Neuronal stem cell (in vitro differentiated cells): ENCODE results near the gene SENP7.

ENCODE experiments used
- DNase-seq: peaks from one replicate; pipeline ENCODE4 v3.0.0-alpha.2; 2013; ENCODE audit warnings: low spot score
- H2AFZ ChIP-seq: one replicate; pipeline ENCODE4 v1.6.1; 2013; ENCODE audit warnings: mild to moderate bottlenecking, low read length, inconsistent platforms
- H2AK5ac ChIP-seq: 2 replicates; pipeline ENCODE4 v1.6.1; 2013; ENCODE audit warnings: low read depth, mild to moderate bottlenecking, inconsistent platforms, low read length, moderate library complexity, mixed read lengths
- H2BK120ac ChIP-seq: 2 replicates; pipeline ENCODE4 v1.6.1; 2013; ENCODE audit warnings: low read depth, mild to moderate bottlenecking, inconsistent platforms, low read length, moderate library complexity, mixed read lengths
- H2BK12ac ChIP-seq: one replicate; pipeline ENCODE4 v1.6.1; 2013; ENCODE audit warnings: low read length, inconsistent platforms
- H2BK15ac ChIP-seq: 2 replicates; pipeline ENCODE4 v1.6.1; 2013; ENCODE audit warnings: mild to moderate bottlenecking, low read length, inconsistent platforms, mixed read lengths
- H2BK5ac ChIP-seq: one replicate; pipeline ENCODE4 v1.6.1; 2013; ENCODE audit warnings: inconsistent platforms, mild to moderate bottlenecking, low read length, moderate library complexity
- H3K14ac ChIP-seq: one replicate; pipeline ENCODE4 v1.6.1; 2013; ENCODE audit warnings: low read length, inconsistent platforms
- H3K18ac ChIP-seq: 2 replicates; pipeline ENCODE4 v1.6.1; 2013; ENCODE audit warnings: low read length, inconsistent platforms
- H3K23ac ChIP-seq: 2 replicates; pipeline ENCODE4 v1.6.1; 2013; ENCODE audit warnings: low read depth, mild to moderate bottlenecking, mixed read lengths, low read length, inconsistent platforms; ENCODE audit not compliant: poor library complexity
- H3K27ac ChIP-seq: replicated peaks from 3 replicates; pipeline ENCODE4 v1.5.1; 2013; ENCODE audit warnings: low read length, inconsistent platforms
- H3K27me3 ChIP-seq, 3 experiments: 2 replicates each; pipeline ENCODE4 v1.6.1; 2013; ENCODE audit warnings: low read length in 3 of 3, mild to moderate bottlenecking in 2 of 3, inconsistent platforms in 1 of 3, low read depth in 1 of 3, mixed read lengths in 1 of 3, moderate library complexity in 1 of 3; ENCODE audit not compliant: control insufficient read depth in 3 of 3, insufficient read depth in 3 of 3
- H3K36me3 ChIP-seq, 2 donors: replicated peaks in 1 of 2; 2 replicates each; pipeline ENCODE4 v1.6.1; 2013; ENCODE audit warnings: low read length in 2 of 2; ENCODE audit not compliant: control insufficient read depth in 2 of 2, insufficient read depth in 2 of 2
- H3K4ac ChIP-seq: 2 replicates; pipeline ENCODE4 v1.6.1; 2013; ENCODE audit warnings: inconsistent platforms, mild to moderate bottlenecking, low read length, moderate library complexity
- H3K4me1 ChIP-seq, 2 donors: 1 replicate in 1 of 2; 2 replicates in 1 of 2; pipeline ENCODE4 v1.6.1; 2013; ENCODE audit warnings: low read length in 2 of 2, low read depth in 1 of 2; ENCODE audit not compliant: control insufficient read depth in 2 of 2, insufficient read depth in 1 of 2
- H3K4me2 ChIP-seq: one replicate; pipeline ENCODE4 v1.6.1; 2013; ENCODE audit warnings: mild to moderate bottlenecking, low read length, inconsistent platforms; ENCODE audit not compliant: insufficient read depth, poor library complexity, severe bottlenecking
- H3K4me3 ChIP-seq, 2 donors: 2 replicates each; pipeline ENCODE4 v1.5.1; 2013; ENCODE audit warnings: low read length in 2 of 2, mild to moderate bottlenecking in 2 of 2, inconsistent platforms in 1 of 2, moderate library complexity in 1 of 2
- H3K79me1 ChIP-seq: one replicate; pipeline ENCODE4 v1.6.1; 2013; ENCODE audit warnings: low read depth, mild to moderate bottlenecking, inconsistent platforms, low read length, moderate library complexity
- H3K9ac ChIP-seq: one replicate; pipeline ENCODE4 v1.6.1; 2013; ENCODE audit warnings: mild to moderate bottlenecking, low read depth, low read length, inconsistent platforms; ENCODE audit not compliant: poor library complexity
- H3K9me3 ChIP-seq, 2 donors: replicated peaks in 1 of 2; 2 replicates each; pipeline versions ENCODE3 to v1.6.1; 2013; ENCODE audit warnings: low read length in 2 of 2, mild to moderate bottlenecking in 2 of 2, inconsistent platforms in 1 of 2, low read depth in 1 of 2, mixed read lengths in 1 of 2, moderate library complexity in 1 of 2; ENCODE audit not compliant: control insufficient read depth in 2 of 2, insufficient read depth in 1 of 2
- H4K8ac ChIP-seq: one replicate; pipeline ENCODE4 v1.6.1; 2013; ENCODE audit warnings: low read depth, mild to moderate bottlenecking, inconsistent platforms, low read length, moderate library complexity
- H4K91ac ChIP-seq: one replicate; pipeline ENCODE4 v1.6.1; 2013; ENCODE audit warnings: low read length, low read depth, mild to moderate bottlenecking, inconsistent platforms; ENCODE audit not compliant: poor library complexity
- WGBS, 2 donors: extraction: QIAGEN DNeasy Blood & Tissue Kit; methylation state at CpG; one replicate each; pipeline ENCODE4 v1.1.7; 2013; ENCODE audit warnings: missing lambda C conversion rate in 2 of 2, mixed read lengths in 1 of 2; ENCODE audit not compliant: insufficient read length in 2 of 2, insufficient replicate concordance in 1 of 2; ENCODE audit errors: extremely low coverage in 2 of 2; 5-methylcytosine and 5-hydroxymethylcytosine counted together

Gene SENP7

GRCh38 chr3:101377796-101378195 is 135.2 kb downstream of the SENP7 start:
- no peak overlapping the region for H3K4me2 ChIP-seq
- no peak overlapping the region for H2BK120ac ChIP-seq
- no peak overlapping the region for H4K8ac ChIP-seq
- no peak overlapping the region for H3K9ac ChIP-seq
- no peak overlapping the region for H4K91ac ChIP-seq
- peaks cover 0 to 7% of the 10 kb centered on the region in 2 donors for H3K9me3 ChIP-seq
- H3K27ac ChIP-seq, result no peak overlapping the region
- H3K18ac ChIP-seq, result no peak overlapping the region
- no peaks in the 10 kb centered on the region for H3K36me3 ChIP-seq
- no peak overlapping the region for H3K4ac ChIP-seq
- no peak overlapping the region for H3K23ac ChIP-seq
- H2AK5ac ChIP-seq, result no peak overlapping the region
- no peaks in the 10 kb centered on the region for H3K27me3 ChIP-seq
- no peaks in the 10 kb centered on the region for H3K4me1 ChIP-seq
- H2BK15ac ChIP-seq, result no peak overlapping the region
- H3K14ac ChIP-seq, result no peak overlapping the region
- WGBS, 2 donors, result no CpG with 5 or more reads among the region's 3 CpGs
- H3K79me1 ChIP-seq, result no peaks in the 10 kb centered on the region
- no peak for DNase-seq
- no peak overlapping the region for H2BK5ac ChIP-seq
- no peak overlapping the region for H3K4me3 ChIP-seq
- H2BK12ac ChIP-seq, result no peak overlapping the region
- no peak overlapping the region for H2AFZ ChIP-seq

GRCh38 chr3:101377209-101377608 is 135.8 kb downstream of the SENP7 start:
- H3K4me1 ChIP-seq, result no peaks in the 10 kb centered on the region
- H3K18ac ChIP-seq, result no peak overlapping the region
- H2AK5ac ChIP-seq, result no peak overlapping the region
- H4K8ac ChIP-seq, result no peak overlapping the region
- H3K9ac ChIP-seq, result no peak overlapping the region
- no peaks in the 10 kb centered on the region for H3K79me1 ChIP-seq
- no peak for DNase-seq
- no CpG with 5 or more reads among the region's 4 CpGs for WGBS, 2 donors
- no peak overlapping the region for H2AFZ ChIP-seq
- peaks cover 0 to 7% of the 10 kb centered on the region in 2 donors for H3K9me3 ChIP-seq
- no peak overlapping the region for H3K14ac ChIP-seq
- no peak overlapping the region for H3K27ac ChIP-seq
- no peak overlapping the region for H3K23ac ChIP-seq
- H3K4me2 ChIP-seq, result no peak overlapping the region
- H2BK12ac ChIP-seq, result no peak overlapping the region
- no peak overlapping the region for H3K4me3 ChIP-seq
- H4K91ac ChIP-seq, result no peak overlapping the region
- H3K36me3 ChIP-seq, result no peaks in the 10 kb centered on the region
- no peak overlapping the region for H2BK5ac ChIP-seq
- no peak overlapping the region for H2BK120ac ChIP-seq
- H2BK15ac ChIP-seq, result no peak overlapping the region
- no peak overlapping the region for H3K4ac ChIP-seq
- H3K27me3 ChIP-seq, result no peaks in the 10 kb centered on the region

GRCh38 chr3:101375586-101375985 is 137.4 kb downstream of the SENP7 start:
- no peak overlapping the region for H2BK5ac ChIP-seq

GRCh38 chr3:101362406-101362805 is 150.6 kb downstream of the SENP7 start:
- Histone ChIP-seq H2AK5ac (no peak overlapping the region), H3K27me3 (no peaks in the 10 kb centered on the region), H3K27ac (no peak overlapping the region), H2BK12ac (no peak overlapping the region), H3K23ac (no peak overlapping the region), H2BK15ac (no peak overlapping the region), H4K91ac (no peak overlapping the region), H2AFZ (no peak overlapping the region), H3K9me3 (peaks cover 0 to 15% of the 10 kb centered on the region in 2 donors), H3K4me3 (no peak overlapping the region), H2BK120ac (no peak overlapping the region), H3K9ac (no peak overlapping the region), H3K4ac (no peak overlapping the region), H3K4me2 (no peak overlapping the region), H3K14ac (no peak overlapping the region), H2BK5ac (no peak overlapping the region), H3K36me3 (peaks cover 0 to 46% of the 10 kb centered on the region in 2 donors), H4K8ac (no peak overlapping the region), H3K4me1 (no peaks in the 10 kb centered on the region), H3K18ac (no peak overlapping the region), H3K79me1 (no peaks in the 10 kb centered on the region)
- DNase-seq, result no peak
- WGBS, 2 donors, result no CpG with 5 or more reads among the region's 2 CpGs

More at GRCh38 chr3:101375586-101375985, 137.4 kb downstream of the SENP7 start:
- H3K9ac ChIP-seq, result no peak overlapping the region
- no peaks in the 10 kb centered on the region for H3K27me3 ChIP-seq
- H2BK120ac ChIP-seq, result no peak overlapping the region
- no peak overlapping the region for H3K23ac ChIP-seq
- no peak overlapping the region for H3K14ac ChIP-seq
- H3K18ac ChIP-seq, result no peak overlapping the region
- no peak overlapping the region for H3K4me2 ChIP-seq
- no peak overlapping the region for H2AFZ ChIP-seq
- H3K9me3 ChIP-seq, result peaks cover 0 to 7% of the 10 kb centered on the region in 2 donors
- no peaks in the 10 kb centered on the region for H3K4me1 ChIP-seq
- H2BK15ac ChIP-seq, result no peak overlapping the region
- no peaks in the 10 kb centered on the region for H3K79me1 ChIP-seq
- H3K36me3 ChIP-seq, result peaks cover 0 to 7% of the 10 kb centered on the region in 2 donors
- no peak overlapping the region for H2AK5ac ChIP-seq
- H4K8ac ChIP-seq, result no peak overlapping the region
- H3K4ac ChIP-seq, result no peak overlapping the region
- H3K4me3 ChIP-seq, result no peak overlapping the region
- H2BK12ac ChIP-seq, result no peak overlapping the region
- no peak overlapping the region for H3K27ac ChIP-seq
- no peak for DNase-seq
- no peak overlapping the region for H4K91ac ChIP-seq
